Measurements from ENCODE around the gene ZCCHC24.

ZCCHC24 gene

GRCh38 chr10:79431428-79431827, 14.0 kb downstream of the ZCCHC24 start:
- no peak for DNase-seq (ENCODE audit: low spot score)

GRCh38 chr10:79430936-79431335, 14.5 kb downstream of the ZCCHC24 start:
- no peak for DNase-seq (ENCODE audit: low spot score)

GRCh38 chr10:79430325-79430905, 15.0 kb downstream of the ZCCHC24 start:
- no peak for DNase-seq (ENCODE audit: low spot score)

- no peak for DNase-seq (ENCODE audit: low spot score)
Measured at GRCh38 chr10:79429751-79430150, 15.7 kb downstream of the ZCCHC24 start.

- no peak for DNase-seq (ENCODE audit: low spot score)
Measured at GRCh38 chr10:79427965-79428364, 17.5 kb downstream of the ZCCHC24 start.

GRCh38 chr10:79425074-79425532, 20.3 kb downstream of the ZCCHC24 start:
- no peak for DNase-seq (ENCODE audit: low spot score)

- no peak for DNase-seq (ENCODE audit: low spot score)
Measured at GRCh38 chr10:79424221-79425073, 21.0 kb downstream of the ZCCHC24 start.

GRCh38 chr10:79422178-79422892, 23.1 kb downstream of the ZCCHC24 start:
- peak; percentile 97 for DNase-seq (ENCODE audit: low spot score)

- no peak for DNase-seq (ENCODE audit: low spot score)
Measured at GRCh38 chr10:79420974-79421688, 24.3 kb downstream of the ZCCHC24 start.

GRCh38 chr10:79418886-79419595, 26.4 kb downstream of the ZCCHC24 start:
- DNase-seq (ENCODE audit: low spot score) = no peak

- DNase-seq (ENCODE audit: low spot score) = no peak
Measured at GRCh38 chr10:79418274-79418673, 27.1 kb downstream of the ZCCHC24 start.

- DNase-seq (ENCODE audit: low spot score) = no peak
Measured at GRCh38 chr10:79417731-79418130, 27.7 kb downstream of the ZCCHC24 start.

GRCh38 chr10:79417266-79417665, 28.2 kb downstream of the ZCCHC24 start:
- no peak for DNase-seq (ENCODE audit: low spot score)

GRCh38 chr10:79416578-79417255, 28.7 kb downstream of the ZCCHC24 start:
- DNase-seq (ENCODE audit: low spot score) = no peak

GRCh38 chr10:79415736-79416577, 29.5 kb downstream of the ZCCHC24 start:
- no peak for DNase-seq (ENCODE audit: low spot score)

GRCh38 chr10:79414714-79415113, 30.7 kb downstream of the ZCCHC24 start:
- no peak for DNase-seq (ENCODE audit: low spot score)

GRCh38 chr10:79413196-79413595, 32.2 kb downstream of the ZCCHC24 start:
- DNase-seq (ENCODE audit: low spot score) = peak; percentile 73

GRCh38 chr10:79412516-79412915, 32.9 kb downstream of the ZCCHC24 start:
- DNase-seq (ENCODE audit: low spot score) = no peak

GRCh38 chr10:79411546-79412495, 33.6 kb downstream of the ZCCHC24 start:
- DNase-seq (ENCODE audit: low spot score) = no peak

Measured in AG08395 (cell line).